Hepatocyte (in vitro differentiated cells): ENCODE measurements around the gene RAP1B.

Source experiments
- EZH2phosphoT487 ChIP-seq: fragments of 200-600 bp; sonication (generic); IDR thresholded peaks from one replicate; pipeline ENCODE4 v1.6.1; 2018; ENCODE audit warnings: antibody characterized with exemption, mild to moderate bottlenecking, low read depth, moderate library complexity; ENCODE audit not compliant: unreplicated experiment, severe bottlenecking
- TF ChIP-seq, protein P1 (sequence below): fragments of 200-600 bp; sonication (generic); IDR thresholded peaks from 2 replicates; pipeline ENCODE4 v1.5.1; 2016; ENCODE audit warnings: antibody characterized with exemption, mild to moderate bottlenecking; ENCODE audit not compliant: poor library complexity

DNA sequence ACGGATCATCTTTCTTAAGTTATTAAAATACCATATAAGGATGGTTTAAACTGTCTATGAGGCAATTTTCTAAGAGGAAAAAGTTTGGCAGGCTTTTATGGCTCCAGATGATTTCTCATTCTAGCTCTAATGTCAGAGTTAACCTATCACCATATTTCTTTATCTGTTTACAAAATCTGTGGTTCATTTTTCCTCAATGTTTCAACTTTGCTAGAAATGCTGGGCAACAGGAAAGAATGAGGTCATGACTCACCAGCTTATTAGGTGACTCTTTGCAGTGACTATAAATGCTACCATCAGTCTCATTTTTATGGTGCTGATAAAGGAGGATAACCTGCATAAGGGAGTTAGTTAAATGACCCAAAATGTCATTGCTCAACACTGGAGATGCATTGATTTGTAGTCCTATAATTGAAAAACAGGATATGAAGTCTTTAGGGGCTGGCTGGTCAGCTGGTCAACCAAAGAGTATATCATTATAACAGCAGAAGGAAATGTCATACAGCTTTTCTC lies 45.3 kb upstream of the RAP1B start:
- TF ChIP-seq, protein P1, sequence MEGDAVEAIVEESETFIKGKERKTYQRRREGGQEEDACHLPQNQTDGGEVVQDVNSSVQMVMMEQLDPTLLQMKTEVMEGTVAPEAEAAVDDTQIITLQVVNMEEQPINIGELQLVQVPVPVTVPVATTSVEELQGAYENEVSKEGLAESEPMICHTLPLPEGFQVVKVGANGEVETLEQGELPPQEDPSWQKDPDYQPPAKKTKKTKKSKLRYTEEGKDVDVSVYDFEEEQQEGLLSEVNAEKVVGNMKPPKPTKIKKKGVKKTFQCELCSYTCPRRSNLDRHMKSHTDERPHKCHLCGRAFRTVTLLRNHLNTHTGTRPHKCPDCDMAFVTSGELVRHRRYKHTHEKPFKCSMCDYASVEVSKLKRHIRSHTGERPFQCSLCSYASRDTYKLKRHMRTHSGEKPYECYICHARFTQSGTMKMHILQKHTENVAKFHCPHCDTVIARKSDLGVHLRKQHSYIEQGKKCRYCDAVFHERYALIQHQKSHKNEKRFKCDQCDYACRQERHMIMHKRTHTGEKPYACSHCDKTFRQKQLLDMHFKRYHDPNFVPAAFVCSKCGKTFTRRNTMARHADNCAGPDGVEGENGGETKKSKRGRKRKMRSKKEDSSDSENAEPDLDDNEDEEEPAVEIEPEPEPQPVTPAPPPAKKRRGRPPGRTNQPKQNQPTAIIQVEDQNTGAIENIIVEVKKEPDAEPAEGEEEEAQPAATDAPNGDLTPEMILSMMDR = no peak
- no peak for TF ChIP-seq EZH2phosphoT487
